Upper lobe of left lung (tissue), 6 donors: ENCODE results near the gene PSMG3. TPM values are rescaled to one million over a fixed set of nuclear protein-coding genes. Genes with fewer than 3 reads are reported as not detected.

ENCODE experiments used
- ATAC-seq, 2 donors: fragments of 200-7000 bp; cut with Tn5 transposase; one replicate each; pipeline ENCODE4 v1.9.1; 2022; ENCODE audit warnings: mild to moderate bottlenecking in 2 of 2, moderate library complexity in 2 of 2; ENCODE audit not compliant: low FRiP score in 2 of 2
- DNase-seq, 2 donors: peaks; one replicate each; pipeline ENCODE4 v3.0.0-alpha.2; 2019 to 2020
- H3K27ac ChIP-seq, 4 donors: fragments of 200-600 bp; sonication (generic); one replicate each; pipeline ENCODE4 v1.5.1; 2016 to 2019
- H3K27me3 ChIP-seq, 4 donors: fragments of 200-600 bp; sonication (generic); one replicate each; pipeline ENCODE4 v1.5.1; 2017 to 2019
- H3K36me3 ChIP-seq, 4 donors: fragments of 200-600 bp; sonication (generic); one replicate each; pipeline ENCODE4 v1.5.1; 2016 to 2019
- H3K4me1 ChIP-seq, 4 donors: fragments of 200-600 bp; sonication (generic); one replicate each; pipeline ENCODE4 v1.5.1; 2018 to 2019
- H3K4me3 ChIP-seq, 4 donors: fragments of 200-600 bp; sonication (generic); one replicate each; pipeline ENCODE4 v1.5.1; 2017 to 2019; ENCODE audit warnings: mild to moderate bottlenecking in 2 of 4, moderate library complexity in 1 of 4
- H3K9me3 ChIP-seq, 4 donors: fragments of 200-600 bp; sonication (generic); one replicate each; pipeline ENCODE4 v1.5.1; 2018 to 2019
- CTCF ChIP-seq, 6 experiments: fragments of 450-650 bp in 4 of 6; fragments of 200-600 bp in 2 of 6; sonication (generic) in 2 of 6; IDR thresholded peaks; one replicate each; pipeline ENCODE4 v1.5.1; 2016 to 2019; ENCODE audit warnings: antibody characterized with exemption in 6 of 6
- EP300 ChIP-seq, 4 donors: sonication (generic); formaldehyde crosslinking; IDR thresholded peaks; one replicate each; pipeline ENCODE4 v1.5.1; 2017; ENCODE audit warnings: antibody characterized with exemption in 4 of 4, control low read depth in 2 of 4
- POLR2A ChIP-seq, 4 donors: fragments of 450-650 bp; IDR thresholded peaks; one replicate each; pipeline ENCODE4 v1.5.1; 2016 to 2017; ENCODE audit warnings: antibody characterized with exemption in 4 of 4, mild to moderate bottlenecking in 2 of 4
- POLR2AphosphoS5 ChIP-seq, 2 donors: sonication (generic); formaldehyde crosslinking; IDR thresholded peaks; one replicate each; pipeline ENCODE4 v1.5.1; 2017; ENCODE audit warnings: antibody characterized with exemption in 2 of 2
- WGBS, 2 donors: methylation state at CpG; one replicate each; pipeline ENCODE4 v1.1.5; 2017 to 2018; 5-methylcytosine and 5-hydroxymethylcytosine counted together
- total RNA-seq, 6 donors: library from RNA; depleted of rRNA in 4 of 6; stranded (reverse); fragments of >200 nt in 4 of 6; gene quantifications; one replicate each; pipeline versions ENCODE4 v1.1.0 to v1.2.1, GENCODE V29; 2016 to 2021
- donor health status: DM: no; HTN: no; CAD: no; lungs with moderate emphysema.
- donor health status: DM: no; HTN: yes; CAD: no; lungs with severe emphysema.

PSMG3 gene
- total RNA-seq, 6 donors from 2014 or later = 19.0 to 53.1 (median 21.6) TPM

GRCh38 chr7:1536743-1537534 is 32.9 kb downstream of the PSMG3 start:
- peaks cover 50 to 68% (median 55%) of the 10 kb centered on the region in 4 donors for H3K4me1 ChIP-seq

DNA sequence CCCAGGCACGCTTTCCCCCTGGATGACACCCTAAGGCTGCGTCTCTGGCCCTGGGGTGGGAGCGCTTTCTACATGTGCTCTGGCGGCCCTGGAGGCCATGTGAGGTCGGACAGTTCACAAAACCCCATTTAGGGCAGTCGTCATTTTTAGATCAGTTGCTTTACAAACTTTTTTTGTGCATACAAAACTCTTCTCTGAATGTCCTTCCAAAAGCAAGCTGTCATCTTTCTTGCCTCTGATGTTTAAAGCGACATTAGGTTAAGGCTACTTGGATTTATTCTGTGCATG is 33.4 kb downstream of the PSMG3 start:
- Histone ChIP-seq H3K36me3 (peaks cover 20 to 45% (median 35%) of the 10 kb centered on the region in 4 donors), H3K4me3 (peak overlapping the region in 2 of 4 donors; percentile 47 to 57), H3K27ac (peak overlapping the region; percentile 95 to 98 (median 96)), H3K4me1 (peaks cover 52 to 73% (median 59%) of the 10 kb centered on the region in 4 donors), H3K27me3 (no peaks in the 10 kb centered on the region), H3K9me3 (no peaks in the 10 kb centered on the region)
- 77% methylated on average over 7 of the region's 7 CpGs for WGBS, 2 donors
- DNase-seq (no peak), ATAC-seq (no peak)
- TF ChIP-seq POLR2AphosphoS5 (IDR thresholded peaks at IDR 0.05) (no peak), EP300 (IDR thresholded peaks at IDR 0.05) (no peak), POLR2A (IDR thresholded peaks at IDR 0.05) (no peak), CTCF (IDR thresholded peaks at IDR 0.05) (no peak)

More at GRCh38 chr7:1536743-1537534, 32.9 kb downstream of the PSMG3 start:
- peaks cover 21 to 51% (median 40%) of the 10 kb centered on the region in 4 donors for H3K36me3 ChIP-seq
- peak overlapping the region in 3 of 4 donors; percentile 36 to 57 (median 47) for H3K4me3 ChIP-seq
- WGBS, 2 donors = 43 to 50% methylated on average over 20 to 50 of the region's 52 CpGs
- peak overlapping the region; percentile 95 to 98 (median 96) for H3K27ac ChIP-seq
- no peaks in the 10 kb centered on the region for H3K9me3 ChIP-seq
- ATAC-seq (peak; percentile 81 to 91), DNase-seq (peak; percentile 93 to 96)
- TF ChIP-seq POLR2AphosphoS5 (IDR thresholded peaks at IDR 0.05) (peak; percentile 87), EP300 (IDR thresholded peaks at IDR 0.05) (peak in 3 of 4 donors; percentile 44 to 96 (median 84)), CTCF (IDR thresholded peaks at IDR 0.05) (no peak), POLR2A (IDR thresholded peaks at IDR 0.05) (peak in 3 of 4 donors; percentile 13 to 68 (median 56))
- H3K27me3 ChIP-seq = no peaks in the 10 kb centered on the region

DNA sequence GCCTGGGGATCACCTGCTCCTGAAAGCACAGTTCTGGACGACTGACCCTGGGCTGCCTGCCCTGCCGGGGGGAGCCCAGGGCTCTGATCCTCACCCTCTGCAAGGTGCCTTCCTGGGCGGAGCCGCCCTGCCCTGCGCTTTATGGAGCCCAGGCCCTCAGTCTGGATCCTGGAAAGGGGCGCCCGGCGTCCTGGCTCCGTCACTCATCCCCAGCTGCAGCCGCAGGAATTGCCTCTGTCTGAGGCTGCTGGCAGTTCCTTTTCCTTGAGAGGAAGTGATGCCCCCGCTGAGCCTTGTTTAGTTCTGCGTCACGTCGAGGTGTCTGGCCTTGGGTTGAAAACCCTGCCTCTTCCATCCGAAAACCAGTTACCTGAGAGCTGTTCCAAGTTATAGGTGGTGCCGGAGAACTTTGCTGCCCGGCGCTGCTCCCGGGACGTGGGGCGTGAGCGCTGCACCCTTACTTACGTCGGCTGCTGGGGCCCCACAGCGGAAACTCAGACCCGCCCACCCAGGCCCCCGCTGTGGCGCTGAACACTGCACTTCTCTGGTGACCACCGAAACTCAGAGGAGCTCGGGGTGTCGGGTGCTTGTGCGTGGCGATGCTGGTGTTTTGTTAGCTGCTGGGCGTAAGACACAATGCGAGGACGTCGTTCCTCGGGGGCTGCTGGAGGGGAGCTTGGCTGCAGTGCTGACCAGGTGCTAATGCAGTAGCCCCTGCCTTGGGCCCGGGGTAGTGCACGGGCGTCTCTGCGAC is 34.0 kb downstream of the PSMG3 start:
- no peaks in the 10 kb centered on the region for H3K9me3 ChIP-seq
- no peaks in the 10 kb centered on the region for H3K27me3 ChIP-seq
- peaks cover 15 to 40% (median 30%) of the 10 kb centered on the region in 4 donors for H3K36me3 ChIP-seq
- peak in 1 of 2 donors; percentile 82 for DNase-seq
- WGBS, 2 donors = 85 to 91% methylated on average over 33 to 36 of the region's 42 CpGs
- peaks cover 52 to 77% (median 60%) of the 10 kb centered on the region in 4 donors for H3K4me1 ChIP-seq
- TF ChIP-seq POLR2AphosphoS5 (IDR thresholded peaks at IDR 0.05) (peak in 1 of 2 donors; percentile 37), POLR2A (IDR thresholded peaks at IDR 0.05) (no peak)
- no peak overlapping the region for H3K4me3 ChIP-seq
- ATAC-seq = no peak
- peak overlapping the region; percentile 95 to 98 (median 96) for H3K27ac ChIP-seq

- 65 to 81% methylated on average over 6 of the region's 6 CpGs for WGBS, 2 donors
- H3K36me3 ChIP-seq = peaks cover 7 to 32% (median 22%) of the 10 kb centered on the region in 4 donors
- DNase-seq = no peak
- no peaks in the 10 kb centered on the region for H3K27me3 ChIP-seq
- H3K9me3 ChIP-seq = no peaks in the 10 kb centered on the region
- ATAC-seq = no peak
- H3K4me3 ChIP-seq = no peak overlapping the region
- H3K4me1 ChIP-seq = peaks cover 52 to 81% (median 61%) of the 10 kb centered on the region in 4 donors
- no peak for TF ChIP-seq POLR2A (IDR thresholded peaks at IDR 0.05)
- TF ChIP-seq CTCF (IDR thresholded peaks at IDR 0.05) = no peak
- TF ChIP-seq POLR2AphosphoS5 (IDR thresholded peaks at IDR 0.05) = no peak
- TF ChIP-seq EP300 (IDR thresholded peaks at IDR 0.05) = no peak
- peak overlapping the region; percentile 95 to 98 (median 96) for H3K27ac ChIP-seq
These were observed 34.8 kb downstream of the PSMG3 start for GRCh38 chr7:1535100-1535458.
